DOHH2 (cell line): ENCODE measurements around the gene EEPD1.

Experiments
- CTCF ChIP-seq: fragments of 200-600 bp; sonication (generic); IDR thresholded peaks from one replicate; pipeline ENCODE4 v1.5.1; 2014; ENCODE audit warnings: antibody characterized with exemption, mild to moderate bottlenecking, low read depth, low read length; ENCODE audit not compliant: poor library complexity, severe bottlenecking
- EZH2phosphoT487 ChIP-seq: fragments of 200-600 bp; sonication (generic); IDR thresholded peaks from 2 replicates; pipeline ENCODE4 v1.6.1; 2017; ENCODE audit warnings: borderline replicate concordance, mild to moderate bottlenecking, antibody characterized with exemption, low read length, moderate library complexity, mixed read lengths

DNA sequence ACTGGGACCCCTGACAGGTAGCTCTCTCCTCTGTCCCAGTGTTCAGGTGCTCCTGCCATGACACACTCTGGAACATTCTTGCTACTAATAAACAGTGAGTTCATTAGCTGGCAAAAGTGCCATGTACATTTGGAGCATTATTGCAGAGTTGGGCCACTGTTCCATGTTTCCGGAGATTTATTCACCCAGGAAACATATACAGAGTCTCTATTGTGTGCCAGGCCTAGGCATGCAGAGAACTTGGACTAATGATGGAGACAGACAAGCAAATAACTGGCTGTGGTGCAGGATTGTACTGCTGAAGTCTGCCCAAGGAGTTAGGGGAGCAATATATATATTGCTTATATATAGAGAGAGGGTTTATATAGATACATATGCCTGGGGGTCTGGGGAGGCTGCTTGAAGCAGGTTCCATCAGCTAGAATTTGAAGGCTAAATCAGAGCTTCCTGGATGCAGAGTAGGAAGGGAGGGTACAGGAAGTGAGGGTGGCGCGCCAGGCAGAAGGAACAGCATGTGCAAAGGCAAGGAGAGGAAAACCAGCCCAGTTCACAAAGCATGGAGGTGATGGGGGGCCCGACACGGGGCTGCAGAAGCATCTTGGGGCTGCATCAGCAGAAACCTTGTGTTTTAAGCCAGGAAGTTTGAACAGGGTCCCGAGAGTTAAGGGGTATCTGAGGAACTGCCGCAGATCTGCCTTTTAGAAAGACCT lies 22.7 kb upstream of the EEPD1 start:
- TF ChIP-seq EZH2phosphoT487 (no peak), CTCF (no peak)
